Measurements from ENCODE around the gene GLRX5. TPM values are rescaled to one million over a fixed set of nuclear protein-coding genes. Genes with fewer than 3 reads are reported as not detected.

GLRX5 gene
- total RNA-seq, 1 experiment from 2014 or later, result 60.1 TPM

DNA sequence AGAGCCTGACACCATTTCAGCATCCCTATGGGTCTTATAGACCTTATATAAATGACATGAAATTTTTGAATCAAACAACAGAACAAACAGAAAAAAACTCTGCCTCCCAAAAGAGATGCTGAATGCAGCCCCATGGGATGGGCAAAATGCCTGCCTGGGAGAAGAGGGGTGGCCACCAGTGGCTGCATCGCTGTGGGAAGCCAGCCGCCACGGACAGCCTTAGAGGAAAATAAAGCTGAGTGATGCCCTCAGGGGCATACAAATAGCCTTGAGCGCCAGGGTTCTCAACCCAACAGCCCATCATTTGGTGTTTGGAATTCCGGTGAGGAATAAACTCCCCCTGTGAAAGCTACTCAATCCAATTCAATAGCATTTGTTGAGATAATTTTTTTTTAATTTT lies 41.3 kb upstream of the GLRX5 start:
- no peak for DNase-seq (ENCODE audit: low read depth, low spot score)
- Histone ChIP-seq H3K27ac (ENCODE audit: low read depth, low read length) (no peak overlapping the region), H3K27me3 (ENCODE audit: insufficient read depth, low read length) (no peaks in the 10 kb centered on the region), H3K4me3 (replicated peaks in 1 of 2; ENCODE audit: low read depth in 1 of 2, low read length in 2 of 2) (no peak overlapping the region), H2AFZ (ENCODE audit: low read depth, low read length, poor library complexity, severe bottlenecking) (no peak overlapping the region), H3K4me1 (ENCODE audit: control insufficient read depth in 1 of 2, insufficient read depth in 2 of 2, low read length in 2 of 2) (peaks cover 0 to 10% of the 10 kb centered on the region in 2 experiments; a peak in 1 of 4 replicates), H3K9me3 (ENCODE audit: control insufficient read depth in 1 of 2, insufficient read depth in 1 of 2, low read depth in 1 of 2, low read length in 2 of 2) (no peaks in the 10 kb centered on the region), H4K20me1 (ENCODE audit: insufficient read depth) (no peaks in the 10 kb centered on the region), H3K9ac (ENCODE audit: low read length) (no peak overlapping the region), H3K4me2 (ENCODE audit: low read length) (no peak overlapping the region), H3K9me2 (ENCODE audit: insufficient read depth) (no peaks in the 10 kb centered on the region), H3K79me2 (ENCODE audit: insufficient read depth, low read length) (no peaks in the 10 kb centered on the region), H3K36me3 (ENCODE audit: control insufficient read depth in 1 of 2, insufficient read depth in 2 of 2, low read length in 2 of 2) (no peaks in the 10 kb centered on the region)
- POLR2A ChIA-PET, result interaction anchor here (1.5 kb wide), 1 partner anchor 10 kb away, joined by 3 read pairs; no protein-coding TSS in a partner anchor
- no peak for TF ChIP-seq EGR1 (IDR thresholded peaks at IDR 0.05; ENCODE audit: low read depth)
- TF ChIP-seq, protein P1, sequence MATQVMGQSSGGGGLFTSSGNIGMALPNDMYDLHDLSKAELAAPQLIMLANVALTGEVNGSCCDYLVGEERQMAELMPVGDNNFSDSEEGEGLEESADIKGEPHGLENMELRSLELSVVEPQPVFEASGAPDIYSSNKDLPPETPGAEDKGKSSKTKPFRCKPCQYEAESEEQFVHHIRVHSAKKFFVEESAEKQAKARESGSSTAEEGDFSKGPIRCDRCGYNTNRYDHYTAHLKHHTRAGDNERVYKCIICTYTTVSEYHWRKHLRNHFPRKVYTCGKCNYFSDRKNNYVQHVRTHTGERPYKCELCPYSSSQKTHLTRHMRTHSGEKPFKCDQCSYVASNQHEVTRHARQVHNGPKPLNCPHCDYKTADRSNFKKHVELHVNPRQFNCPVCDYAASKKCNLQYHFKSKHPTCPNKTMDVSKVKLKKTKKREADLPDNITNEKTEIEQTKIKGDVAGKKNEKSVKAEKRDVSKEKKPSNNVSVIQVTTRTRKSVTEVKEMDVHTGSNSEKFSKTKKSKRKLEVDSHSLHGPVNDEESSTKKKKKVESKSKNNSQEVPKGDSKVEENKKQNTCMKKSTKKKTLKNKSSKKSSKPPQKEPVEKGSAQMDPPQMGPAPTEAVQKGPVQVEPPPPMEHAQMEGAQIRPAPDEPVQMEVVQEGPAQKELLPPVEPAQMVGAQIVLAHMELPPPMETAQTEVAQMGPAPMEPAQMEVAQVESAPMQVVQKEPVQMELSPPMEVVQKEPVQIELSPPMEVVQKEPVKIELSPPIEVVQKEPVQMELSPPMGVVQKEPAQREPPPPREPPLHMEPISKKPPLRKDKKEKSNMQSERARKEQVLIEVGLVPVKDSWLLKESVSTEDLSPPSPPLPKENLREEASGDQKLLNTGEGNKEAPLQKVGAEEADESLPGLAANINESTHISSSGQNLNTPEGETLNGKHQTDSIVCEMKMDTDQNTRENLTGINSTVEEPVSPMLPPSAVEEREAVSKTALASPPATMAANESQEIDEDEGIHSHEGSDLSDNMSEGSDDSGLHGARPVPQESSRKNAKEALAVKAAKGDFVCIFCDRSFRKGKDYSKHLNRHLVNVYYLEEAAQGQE (IDR thresholded peaks at IDR 0.05; ENCODE audit: low read depth), result no peak
- no peak for TF ChIP-seq TCF7L2 (IDR thresholded peaks at IDR 0.05; ENCODE audit: borderline replicate concordance, extremely low read depth, insufficient read depth, insufficient read length)
- no peak for TF ChIP-seq RAD21 (IDR thresholded peaks at IDR 0.05; ENCODE audit: low read depth)
- TF ChIP-seq SRF (IDR thresholded peaks at IDR 0.05; ENCODE audit: low read depth), result no peak
- no peak for TF ChIP-seq FOSL1 (IDR thresholded peaks at IDR 0.05; ENCODE audit: low read depth)
- no peak for TF ChIP-seq EZH2phosphoT487 (IDR thresholded peaks at IDR 0.05; ENCODE audit: borderline replicate concordance)
- TF ChIP-seq ZFX (IDR thresholded peaks at IDR 0.05), result no peak
- no peak for TF ChIP-seq SP1 (IDR thresholded peaks at IDR 0.05; ENCODE audit: low read depth)
- no peak for TF ChIP-seq ZNF274 (IDR thresholded peaks at IDR 0.05; ENCODE audit: low read depth, low read length)
- no peak for TF ChIP-seq CEBPB (IDR thresholded peaks at IDR 0.05; ENCODE audit: low read depth)
- TF ChIP-seq, protein P2, sequence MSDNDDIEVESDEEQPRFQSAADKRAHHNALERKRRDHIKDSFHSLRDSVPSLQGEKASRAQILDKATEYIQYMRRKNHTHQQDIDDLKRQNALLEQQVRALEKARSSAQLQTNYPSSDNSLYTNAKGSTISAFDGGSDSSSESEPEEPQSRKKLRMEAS (IDR thresholded peaks at IDR 0.05), result no peak
- no peak for TF ChIP-seq EZH2 (IDR thresholded peaks at IDR 0.05)
- no peak for TF ChIP-seq POLR2A (IDR thresholded peaks at IDR 0.05; ENCODE audit: borderline replicate concordance, extremely low read depth, insufficient read depth, insufficient read length)
- no peak for TF ChIP-seq CBX3 (IDR thresholded peaks at IDR 0.05; ENCODE audit: low read depth)
- TF ChIP-seq, protein P3, sequence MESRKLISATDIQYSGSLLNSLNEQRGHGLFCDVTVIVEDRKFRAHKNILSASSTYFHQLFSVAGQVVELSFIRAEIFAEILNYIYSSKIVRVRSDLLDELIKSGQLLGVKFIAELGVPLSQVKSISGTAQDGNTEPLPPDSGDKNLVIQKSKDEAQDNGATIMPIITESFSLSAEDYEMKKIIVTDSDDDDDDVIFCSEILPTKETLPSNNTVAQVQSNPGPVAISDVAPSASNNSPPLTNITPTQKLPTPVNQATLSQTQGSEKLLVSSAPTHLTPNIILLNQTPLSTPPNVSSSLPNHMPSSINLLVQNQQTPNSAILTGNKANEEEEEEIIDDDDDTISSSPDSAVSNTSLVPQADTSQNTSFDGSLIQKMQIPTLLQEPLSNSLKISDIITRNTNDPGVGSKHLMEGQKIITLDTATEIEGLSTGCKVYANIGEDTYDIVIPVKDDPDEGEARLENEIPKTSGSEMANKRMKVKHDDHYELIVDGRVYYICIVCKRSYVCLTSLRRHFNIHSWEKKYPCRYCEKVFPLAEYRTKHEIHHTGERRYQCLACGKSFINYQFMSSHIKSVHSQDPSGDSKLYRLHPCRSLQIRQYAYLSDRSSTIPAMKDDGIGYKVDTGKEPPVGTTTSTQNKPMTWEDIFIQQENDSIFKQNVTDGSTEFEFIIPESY (IDR thresholded peaks at IDR 0.05; ENCODE audit: extremely low read depth, insufficient replicate concordance, low read length), result no peak
- no peak for TF ChIP-seq ELF1 (IDR thresholded peaks at IDR 0.05; ENCODE audit: borderline replicate concordance, low read depth)
- TF ChIP-seq, protein P4, sequence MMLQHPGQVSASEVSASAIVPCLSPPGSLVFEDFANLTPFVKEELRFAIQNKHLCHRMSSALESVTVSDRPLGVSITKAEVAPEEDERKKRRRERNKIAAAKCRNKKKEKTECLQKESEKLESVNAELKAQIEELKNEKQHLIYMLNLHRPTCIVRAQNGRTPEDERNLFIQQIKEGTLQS (IDR thresholded peaks at IDR 0.05), result no peak
- TF ChIP-seq JUND (IDR thresholded peaks at IDR 0.05), result no peak
- no peak for TF ChIP-seq POLR2AphosphoS5 (IDR thresholded peaks at IDR 0.05; ENCODE audit: low read depth, low read length)
- CTCF ChIA-PET, result no interaction called here
- intact Hi-C loops (cut with micrococcal nuclease), result no loop called here
- no peak for ATAC-seq
- RAD21 ChIA-PET (ENCODE audit: low non-redundant PET in 1 of 2, low total read pairs in 2 of 2, uncharacterized antibody in 2 of 2, unreplicated experiment in 2 of 2), result interaction anchor here in 1 of 2 experiments (0.7 kb wide), 1 partner anchor 46 kb away, joined by 3 read pairs; no protein-coding TSS in a partner anchor
- no TSS peak for BruUV-seq (replicated peaks)
